ENCODE data around the gene SPACDR. TPM values are rescaled to one million over a fixed set of nuclear protein-coding genes. Genes with fewer than 3 reads are reported as not detected.

SPACDR gene
- total RNA-seq, 1 donor from 2014 or later, result not detected

- Histone ChIP-seq H3K36me3 (ENCODE audit: control insufficient read depth, insufficient read depth, low read length) (peaks cover 2% of the 10 kb centered on the region), H3K4me3 (ENCODE audit: low read depth, low read length) (no peak overlapping the region), H3K27me3 (ENCODE audit: control insufficient read depth, insufficient read depth, low read length) (no peaks in the 10 kb centered on the region)
- no peak for DNase-seq (ENCODE audit: low read depth)
- TF ChIP-seq, protein P1, sequence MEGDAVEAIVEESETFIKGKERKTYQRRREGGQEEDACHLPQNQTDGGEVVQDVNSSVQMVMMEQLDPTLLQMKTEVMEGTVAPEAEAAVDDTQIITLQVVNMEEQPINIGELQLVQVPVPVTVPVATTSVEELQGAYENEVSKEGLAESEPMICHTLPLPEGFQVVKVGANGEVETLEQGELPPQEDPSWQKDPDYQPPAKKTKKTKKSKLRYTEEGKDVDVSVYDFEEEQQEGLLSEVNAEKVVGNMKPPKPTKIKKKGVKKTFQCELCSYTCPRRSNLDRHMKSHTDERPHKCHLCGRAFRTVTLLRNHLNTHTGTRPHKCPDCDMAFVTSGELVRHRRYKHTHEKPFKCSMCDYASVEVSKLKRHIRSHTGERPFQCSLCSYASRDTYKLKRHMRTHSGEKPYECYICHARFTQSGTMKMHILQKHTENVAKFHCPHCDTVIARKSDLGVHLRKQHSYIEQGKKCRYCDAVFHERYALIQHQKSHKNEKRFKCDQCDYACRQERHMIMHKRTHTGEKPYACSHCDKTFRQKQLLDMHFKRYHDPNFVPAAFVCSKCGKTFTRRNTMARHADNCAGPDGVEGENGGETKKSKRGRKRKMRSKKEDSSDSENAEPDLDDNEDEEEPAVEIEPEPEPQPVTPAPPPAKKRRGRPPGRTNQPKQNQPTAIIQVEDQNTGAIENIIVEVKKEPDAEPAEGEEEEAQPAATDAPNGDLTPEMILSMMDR (IDR thresholded peaks at IDR 0.05; ENCODE audit: insufficient read depth, low read length, poor library complexity, severe bottlenecking), result no peak
Measured at GRCh38 chr7:100431286-100431735, 32.7 kb downstream of the SPACDR start.

GRCh38 chr7:100430493-100431285 lies 33.4 kb downstream of the SPACDR start:
- Histone ChIP-seq H3K36me3 (ENCODE audit: control insufficient read depth, insufficient read depth, low read length) (peaks cover 2% of the 10 kb centered on the region), H3K4me3 (ENCODE audit: low read depth, low read length) (peak overlapping the region; percentile 94), H3K27me3 (ENCODE audit: control insufficient read depth, insufficient read depth, low read length) (no peaks in the 10 kb centered on the region)
- no peak for DNase-seq (ENCODE audit: low read depth)
- TF ChIP-seq, protein P1 (IDR thresholded peaks at IDR 0.05; ENCODE audit: insufficient read depth, low read length, poor library complexity, severe bottlenecking), result no peak

- H3K27me3 ChIP-seq (ENCODE audit: control insufficient read depth, insufficient read depth, low read length), result no peaks in the 10 kb centered on the region
- TF ChIP-seq, protein P1 (IDR thresholded peaks at IDR 0.05; ENCODE audit: insufficient read depth, low read length, poor library complexity, severe bottlenecking), result no peak
- H3K4me3 ChIP-seq (ENCODE audit: low read depth, low read length), result peak within 1 kb of the TSS; percentile 94
- DNase-seq (ENCODE audit: low read depth), result peak; percentile 71
- H3K36me3 ChIP-seq (ENCODE audit: control insufficient read depth, insufficient read depth, low read length), result peaks cover 2% of the 10 kb centered on the region
Measured at GRCh38 chr7:100429637-100430492, 34.2 kb downstream of the SPACDR start, which contains the start of gene MEPCE. TSS of gene MEPCE (plus strand) at chr7:100429831. CDS start at chr7:100430019, 188 bp downstream.

DNA sequence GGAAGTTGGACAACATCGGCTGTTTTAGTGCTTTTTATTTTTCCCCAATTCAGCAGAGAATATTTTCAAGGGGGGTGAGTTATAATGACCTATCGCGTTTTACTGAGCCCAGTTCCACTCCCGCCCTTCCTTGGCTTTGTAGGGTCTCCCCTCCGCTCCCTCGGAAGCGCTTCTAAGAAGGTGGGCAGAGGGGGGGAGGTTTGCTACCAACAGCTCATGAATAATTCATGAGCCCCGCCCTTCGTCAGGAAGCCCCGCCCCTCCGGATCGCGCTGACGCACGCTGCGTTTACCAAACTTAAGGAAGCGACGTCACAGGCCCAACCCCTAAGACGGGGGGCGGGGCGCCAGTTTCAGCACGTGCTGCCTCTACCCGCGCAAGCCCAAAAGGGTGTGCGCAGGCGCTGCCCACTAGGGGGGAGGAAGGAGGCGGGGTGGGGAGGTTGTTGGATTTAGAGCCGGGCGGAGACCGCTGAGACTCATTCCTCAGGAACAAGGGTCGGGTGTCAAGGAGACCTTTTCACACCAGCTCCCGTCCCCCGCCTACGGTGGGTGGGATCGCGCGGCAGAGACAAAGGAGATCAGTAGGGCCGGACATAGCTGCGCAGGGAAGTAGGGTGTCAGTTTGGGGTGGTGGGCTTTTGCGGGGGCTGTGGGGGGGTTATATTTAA lies 35.0 kb downstream of the SPACDR start:
- DNase-seq (ENCODE audit: low read depth), result peak; percentile 97
- Histone ChIP-seq H3K4me3 (ENCODE audit: low read depth, low read length) (peak overlapping the region; percentile 94), H3K27me3 (ENCODE audit: control insufficient read depth, insufficient read depth, low read length) (no peaks in the 10 kb centered on the region), H3K36me3 (ENCODE audit: control insufficient read depth, insufficient read depth, low read length) (peaks cover 2% of the 10 kb centered on the region)
- TF ChIP-seq, protein P1 (IDR thresholded peaks at IDR 0.05; ENCODE audit: insufficient read depth, low read length, poor library complexity, severe bottlenecking), result no peak

- Histone ChIP-seq H3K27me3 (ENCODE audit: control insufficient read depth, insufficient read depth, low read length) (no peaks in the 10 kb centered on the region), H3K4me3 (ENCODE audit: low read depth, low read length) (peak within 1 kb of the TSS; percentile 94), H3K36me3 (ENCODE audit: control insufficient read depth, insufficient read depth, low read length) (peaks cover 2% of the 10 kb centered on the region)
- DNase-seq (ENCODE audit: low read depth), result peak; percentile 89
- TF ChIP-seq, protein P1 (IDR thresholded peaks at IDR 0.05; ENCODE audit: insufficient read depth, low read length, poor library complexity, severe bottlenecking), result no peak
Measured at GRCh38 chr7:100428199-100428966, 35.7 kb downstream of the SPACDR start, which contains the start of gene ZCWPW1. TSS of gene ZCWPW1 (minus strand) at chr7:100428703. CDS start at chr7:100420649, 8,054 bp downstream.

Measured in kidney epithelial cell (primary cell).